GM12878 (cell line): Measurements from ENCODE around the gene GRK5.

Experiments
- CHD2 ChIP-seq: IDR thresholded peaks from 2 replicates; pipeline ENCODE4 v1.6.1; 2011; ENCODE audit warnings: low read depth, low read length, improper control_type of control experiment, borderline replicate concordance
- CTCF ChIP-seq, 3 experiments: IDR thresholded peaks in 2 of 3; conservative IDR thresholded peaks in 1 of 3; 2 replicates each; pipeline ENCODE4 v1.5.1; 2011; ENCODE audit warnings: low read depth in 3 of 3, low read length in 3 of 3, mild to moderate bottlenecking in 3 of 3, control low read depth in 2 of 3, moderate library complexity in 2 of 3, inconsistent platforms in 1 of 3, mixed read lengths in 1 of 3; ENCODE audit not compliant: control insufficient read depth in 2 of 3, insufficient read depth in 1 of 3; ENCODE audit errors: extremely low read depth in 1 of 3
- JUNB ChIP-seq: IDR thresholded peaks from 2 replicates; pipeline ENCODE4 v1.6.1; 2016; ENCODE audit warnings: antibody characterized with exemption, mild to moderate bottlenecking
- RAD21 ChIP-seq: IDR thresholded peaks from 2 replicates; pipeline ENCODE4 v1.6.1; 2011; ENCODE audit warnings: mild to moderate bottlenecking, low read depth, low read length, moderate library complexity; ENCODE audit not compliant: insufficient read depth
- RCOR1 ChIP-seq: conservative IDR thresholded peaks from 2 replicates; pipeline ENCODE4 v1.6.1; 2012; ENCODE audit warnings: low read depth, low read length, improper control_type of control experiment
- RELA ChIP-seq: fragments of 450-650 bp; IDR thresholded peaks from 2 replicates; pipeline ENCODE4 v1.8.0; 2014; ENCODE audit warnings: borderline replicate concordance; ENCODE audit not compliant: partially characterized antibody
- TAF1 ChIP-seq: IDR thresholded peaks from 2 replicates; pipeline ENCODE4 v1.6.1; 2011; ENCODE audit warnings: mild to moderate bottlenecking, low read depth, low read length, borderline replicate concordance
- TBL1XR1 ChIP-seq: IDR thresholded peaks from 2 replicates; pipeline ENCODE4 v1.6.1; 2012; ENCODE audit warnings: low read depth, low read length, improper control_type of control experiment
- ZNF207 ChIP-seq: fragments of 450-650 bp; IDR thresholded peaks from 2 replicates; pipeline ENCODE4 v1.6.1; 2014; ENCODE audit warnings: antibody characterized with exemption, mild to moderate bottlenecking, borderline replicate concordance
- ZNF274 ChIP-seq: IDR thresholded peaks from one replicate; pipeline ENCODE4 v1.8.0; 2011; ENCODE audit not compliant: insufficient read length, insufficient read depth
- ZZZ3 ChIP-seq: IDR thresholded peaks from 2 replicates; pipeline ENCODE4 v1.6.1; 2011; ENCODE audit warnings: low read depth; ENCODE audit not compliant: control insufficient read depth, insufficient read length

GRCh38 chr10:119337223-119337622, 129.9 kb downstream of the GRK5 start:
- TF ChIP-seq RAD21 (no peak), TBL1XR1 (no peak), JUNB (no peak), RCOR1 (no peak), CTCF (IDR thresholded peaks at IDR 0.05 in 2 of 3, conservative IDR thresholded peaks at IDR 0.05 in 1 of 3; ENCODE audit: control insufficient read depth in 2 of 3, extremely low read depth in 1 of 3, insufficient read depth in 1 of 3, low read depth in 3 of 3, low read length in 3 of 3) (no peak), ZZZ3 (no peak), RELA (no peak), CHD2 (no peak), ZNF274 (no peak), TAF1 (no peak), ZNF207 (no peak)
